Activated naive CD4-positive, alpha-beta T cell treated with anti-CD3 and anti-CD28 coated beads, Interleukin-2, amount 50 U/mL, for 24 hours (primary cell): ENCODE measurements around the gene EYA4.

Experiments used
- H3K27ac Mint-ChIP-seq: one replicate; pipeline ENCODE4 v1.8.0; 2021; ENCODE audit warnings: mild to moderate bottlenecking, mixed read lengths
- H3K27me3 Mint-ChIP-seq: one replicate; pipeline ENCODE4 v1.8.0; 2021; ENCODE audit warnings: mixed read lengths
- H3K36me3 Mint-ChIP-seq: one replicate; pipeline ENCODE4 v1.8.0; 2021; ENCODE audit warnings: mixed read lengths
- H3K4me1 Mint-ChIP-seq: one replicate; pipeline ENCODE4 v1.8.0; 2021; ENCODE audit warnings: mixed read lengths
- H3K4me3 Mint-ChIP-seq: one replicate; pipeline ENCODE4 v1.8.0; 2021; ENCODE audit warnings: mild to moderate bottlenecking, mixed read lengths
- H3K9me3 Mint-ChIP-seq: one replicate; pipeline ENCODE4 v1.8.0; 2021; ENCODE audit warnings: mixed read lengths

EYA4 gene

GRCh38 chr6:133415262-133415661 is 174.1 kb downstream of the EYA4 start:
- Mint-ChIP-seq H3K9me3 (no peaks in the 10 kb centered on the region), H3K27ac (no peak overlapping the region), H3K27me3 (peaks cover 2% of the 10 kb centered on the region), H3K4me3 (no peak overlapping the region), H3K4me1 (no peaks in the 10 kb centered on the region), H3K36me3 (no peaks in the 10 kb centered on the region)

GRCh38 chr6:133418108-133418507 is 177.0 kb downstream of the EYA4 start:
- H3K9me3 Mint-ChIP-seq: no peaks in the 10 kb centered on the region
- H3K27me3 Mint-ChIP-seq: no peaks in the 10 kb centered on the region
- H3K36me3 Mint-ChIP-seq: no peaks in the 10 kb centered on the region
- H3K27ac Mint-ChIP-seq: no peak overlapping the region
- H3K4me1 Mint-ChIP-seq: no peaks in the 10 kb centered on the region
- H3K4me3 Mint-ChIP-seq: no peak overlapping the region

DNA sequence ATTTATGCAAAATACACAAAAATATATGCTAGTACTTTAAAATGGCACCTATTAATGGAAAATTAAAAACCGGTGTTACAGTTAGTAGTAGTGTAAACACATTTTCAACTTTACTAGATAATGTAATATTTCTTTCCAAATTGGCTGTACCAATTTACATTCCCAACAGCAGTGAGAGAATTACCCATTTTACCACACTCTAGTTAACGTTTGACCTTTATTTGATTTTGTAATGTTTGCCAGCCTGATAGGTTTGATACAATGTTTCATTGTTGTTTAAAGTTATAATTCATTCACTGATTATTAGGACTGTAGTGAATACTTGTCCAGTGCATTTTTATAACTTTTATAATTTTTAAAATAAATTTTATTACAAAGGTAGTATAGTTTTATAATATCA is 182.1 kb downstream of the EYA4 start:
- no peak overlapping the region for H3K27ac Mint-ChIP-seq
- H3K4me3 Mint-ChIP-seq: no peak overlapping the region
- no peaks in the 10 kb centered on the region for H3K27me3 Mint-ChIP-seq
- H3K4me1 Mint-ChIP-seq: no peaks in the 10 kb centered on the region
- no peaks in the 10 kb centered on the region for H3K9me3 Mint-ChIP-seq
- no peaks in the 10 kb centered on the region for H3K36me3 Mint-ChIP-seq

DNA sequence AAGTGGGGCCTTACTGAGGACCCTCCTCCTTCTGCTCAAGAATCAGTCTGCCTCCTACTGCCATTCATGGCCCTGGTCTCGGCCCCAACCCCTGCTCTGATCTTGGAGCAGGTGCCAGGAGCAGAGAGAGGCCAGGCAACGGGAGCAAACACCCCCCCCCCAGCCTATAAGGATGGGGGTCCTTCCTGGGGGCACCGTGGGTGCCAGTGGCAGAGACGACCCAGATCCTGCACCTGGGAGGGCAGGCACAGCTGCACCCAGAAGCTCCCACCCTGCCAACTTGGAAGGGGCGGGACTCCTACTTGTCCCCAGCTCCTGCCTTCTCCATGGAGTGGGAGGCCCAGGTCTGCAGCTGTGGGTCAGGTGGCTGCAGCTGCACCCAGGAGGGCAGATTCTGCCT is 183.2 kb downstream of the EYA4 start:
- no peaks in the 10 kb centered on the region for H3K9me3 Mint-ChIP-seq
- no peaks in the 10 kb centered on the region for H3K27me3 Mint-ChIP-seq
- H3K27ac Mint-ChIP-seq: no peak overlapping the region
- no peaks in the 10 kb centered on the region for H3K36me3 Mint-ChIP-seq
- H3K4me3 Mint-ChIP-seq: no peak overlapping the region
- no peaks in the 10 kb centered on the region for H3K4me1 Mint-ChIP-seq

GRCh38 chr6:133426038-133426437 is 184.9 kb downstream of the EYA4 start:
- no peak overlapping the region for H3K4me3 Mint-ChIP-seq
- no peaks in the 10 kb centered on the region for H3K36me3 Mint-ChIP-seq
- H3K27ac Mint-ChIP-seq: no peak overlapping the region
- H3K27me3 Mint-ChIP-seq: no peaks in the 10 kb centered on the region
- H3K9me3 Mint-ChIP-seq: no peaks in the 10 kb centered on the region
- no peaks in the 10 kb centered on the region for H3K4me1 Mint-ChIP-seq

- H3K9me3 Mint-ChIP-seq: no peaks in the 10 kb centered on the region
- H3K4me1 Mint-ChIP-seq: no peaks in the 10 kb centered on the region
- no peak overlapping the region for H3K4me3 Mint-ChIP-seq
- no peaks in the 10 kb centered on the region for H3K27me3 Mint-ChIP-seq
- H3K36me3 Mint-ChIP-seq: no peaks in the 10 kb centered on the region
- H3K27ac Mint-ChIP-seq: no peak overlapping the region
Measured at GRCh38 chr6:133428295-133428694, 187.1 kb downstream of the EYA4 start.

- Mint-ChIP-seq H3K27me3 (no peaks in the 10 kb centered on the region), H3K9me3 (no peaks in the 10 kb centered on the region), H3K27ac (no peak overlapping the region), H3K4me1 (no peaks in the 10 kb centered on the region), H3K36me3 (no peaks in the 10 kb centered on the region), H3K4me3 (no peak overlapping the region)
Measured at GRCh38 chr6:133430530-133430929, 189.4 kb downstream of the EYA4 start.

- no peaks in the 10 kb centered on the region for H3K9me3 Mint-ChIP-seq
- H3K27me3 Mint-ChIP-seq: no peaks in the 10 kb centered on the region
- no peaks in the 10 kb centered on the region for H3K4me1 Mint-ChIP-seq
- H3K27ac Mint-ChIP-seq: no peak overlapping the region
- no peaks in the 10 kb centered on the region for H3K36me3 Mint-ChIP-seq
- H3K4me3 Mint-ChIP-seq: no peak overlapping the region
Measured at GRCh38 chr6:133431031-133431430, 189.9 kb downstream of the EYA4 start.

DNA sequence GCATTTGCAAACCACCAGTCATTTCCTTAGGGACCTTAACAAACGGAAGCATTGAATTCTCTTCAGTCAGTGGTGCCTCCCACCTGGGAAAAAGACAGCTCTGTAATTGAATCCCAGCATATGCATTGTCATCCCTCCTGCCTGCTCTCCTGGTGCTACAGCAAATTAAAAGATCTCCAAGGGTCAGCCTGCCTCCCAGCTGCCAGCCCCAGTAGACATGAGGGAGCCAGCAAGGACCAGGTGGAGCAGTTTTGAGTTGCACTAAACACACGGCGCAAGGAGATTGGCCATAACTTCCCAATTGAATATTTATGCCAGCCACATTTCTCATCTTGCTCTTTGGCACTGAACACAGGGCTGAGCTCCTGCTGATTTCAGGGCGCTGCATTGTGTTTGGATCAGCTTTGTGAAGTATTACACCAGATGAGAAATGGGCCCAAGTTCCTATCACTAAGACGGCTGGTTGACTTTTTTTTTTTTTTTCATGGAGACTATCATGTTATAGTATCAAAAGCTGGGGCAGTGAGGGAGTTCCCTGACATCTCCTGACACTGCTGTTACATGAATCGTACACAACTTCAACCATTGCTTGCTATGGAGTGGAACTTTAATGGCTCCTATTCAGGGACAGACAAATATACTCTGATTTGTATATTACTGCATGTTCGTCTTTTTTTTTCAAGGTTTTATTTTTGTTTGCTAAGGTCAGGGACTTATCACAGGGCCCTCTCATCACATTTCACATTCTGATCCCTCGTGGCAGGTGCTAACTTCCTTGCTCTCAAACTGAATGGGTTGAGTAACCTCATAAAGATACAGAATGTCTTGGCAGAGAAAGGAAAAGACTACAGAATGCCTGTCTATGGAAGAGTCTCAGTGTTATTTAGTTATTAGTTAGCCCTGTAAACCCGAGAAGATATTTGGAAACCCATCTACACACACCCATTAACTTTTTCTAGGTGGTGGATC is 191.1 kb downstream of the EYA4 start:
- Mint-ChIP-seq H3K4me1 (no peaks in the 10 kb centered on the region), H3K27me3 (no peaks in the 10 kb centered on the region), H3K27ac (no peak overlapping the region), H3K36me3 (no peaks in the 10 kb centered on the region), H3K4me3 (no peak overlapping the region), H3K9me3 (no peaks in the 10 kb centered on the region)

- H3K27ac Mint-ChIP-seq: no peak overlapping the region
- H3K27me3 Mint-ChIP-seq: no peaks in the 10 kb centered on the region
- H3K4me3 Mint-ChIP-seq: no peak overlapping the region
- H3K36me3 Mint-ChIP-seq: no peaks in the 10 kb centered on the region
- H3K4me1 Mint-ChIP-seq: no peaks in the 10 kb centered on the region
- H3K9me3 Mint-ChIP-seq: no peaks in the 10 kb centered on the region
Measured at GRCh38 chr6:133435065-133435728, 194.0 kb downstream of the EYA4 start.

- Mint-ChIP-seq H3K4me1 (no peaks in the 10 kb centered on the region), H3K9me3 (no peaks in the 10 kb centered on the region), H3K36me3 (no peaks in the 10 kb centered on the region), H3K27ac (no peak overlapping the region), H3K4me3 (no peak overlapping the region), H3K27me3 (no peaks in the 10 kb centered on the region)
Measured at GRCh38 chr6:133436652-133437051, 195.5 kb downstream of the EYA4 start.

DNA sequence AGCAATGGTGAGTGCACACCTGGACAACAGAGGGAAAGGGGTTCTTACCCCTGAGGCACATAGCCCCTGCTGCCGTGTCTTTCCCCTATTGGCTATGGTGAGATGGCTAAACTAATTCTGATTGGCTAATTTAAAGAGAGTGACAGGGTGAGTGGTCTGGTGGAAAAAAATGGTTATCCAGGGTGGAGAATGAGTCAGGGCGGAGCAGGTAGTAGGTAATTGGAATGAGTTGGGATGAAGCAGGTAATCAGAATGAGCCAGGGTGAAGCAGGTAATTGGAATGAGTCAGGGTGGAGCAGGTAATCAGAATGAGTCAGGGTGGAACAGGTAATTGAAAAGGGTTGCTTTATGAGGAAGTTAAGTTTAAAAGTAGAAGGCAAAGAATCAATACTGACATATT is 200.3 kb downstream of the EYA4 start:
- Mint-ChIP-seq H3K9me3 (no peaks in the 10 kb centered on the region), H3K4me1 (no peaks in the 10 kb centered on the region), H3K4me3 (no peak overlapping the region), H3K27ac (no peak overlapping the region), H3K27me3 (peaks cover 1% of the 10 kb centered on the region), H3K36me3 (no peaks in the 10 kb centered on the region)

DNA sequence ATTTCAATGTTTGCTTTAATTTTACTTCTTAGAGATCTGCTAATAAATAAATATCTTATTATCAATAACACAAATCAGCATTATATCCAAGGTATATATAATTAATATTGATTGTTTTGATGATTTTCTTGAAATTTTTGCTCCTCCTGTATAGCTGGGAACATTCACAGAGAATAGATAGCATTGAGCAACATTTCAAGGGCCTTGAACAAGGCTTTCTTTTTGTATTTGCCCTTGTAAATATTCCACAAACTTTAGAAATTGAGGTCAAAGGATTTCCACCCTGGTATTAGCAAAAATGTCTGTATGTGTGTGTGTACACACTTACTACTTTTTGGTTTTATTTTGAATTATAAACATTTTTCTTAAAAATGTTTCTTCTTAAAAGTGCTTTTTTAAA is 205.6 kb downstream of the EYA4 start:
- Mint-ChIP-seq H3K36me3 (no peaks in the 10 kb centered on the region), H3K9me3 (no peaks in the 10 kb centered on the region), H3K4me1 (no peaks in the 10 kb centered on the region), H3K4me3 (no peak overlapping the region), H3K27ac (no peak overlapping the region), H3K27me3 (peaks cover 3% of the 10 kb centered on the region)

DNA sequence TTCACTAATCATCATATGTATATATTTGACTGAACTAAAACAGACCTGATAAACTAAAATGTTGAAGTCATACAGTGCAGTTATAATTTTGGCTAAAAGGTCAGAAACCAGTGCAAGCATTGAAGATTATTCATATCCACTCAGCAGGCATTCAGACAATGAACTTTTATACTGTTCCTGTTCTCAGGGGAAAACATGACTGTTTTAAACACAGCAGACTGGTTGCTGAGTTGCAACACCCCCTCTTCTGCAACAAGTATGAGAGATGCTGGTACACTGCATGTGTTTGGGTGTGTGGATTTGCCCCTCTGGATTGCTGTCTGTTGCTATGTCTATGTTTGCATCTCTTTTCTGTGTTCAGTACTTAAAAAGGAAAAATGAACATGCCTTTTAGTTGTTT is 206.8 kb downstream of the EYA4 start:
- Mint-ChIP-seq H3K27ac (no peak overlapping the region), H3K36me3 (no peaks in the 10 kb centered on the region), H3K9me3 (no peaks in the 10 kb centered on the region), H3K27me3 (peaks cover 3% of the 10 kb centered on the region), H3K4me3 (no peak overlapping the region), H3K4me1 (no peaks in the 10 kb centered on the region)

DNA sequence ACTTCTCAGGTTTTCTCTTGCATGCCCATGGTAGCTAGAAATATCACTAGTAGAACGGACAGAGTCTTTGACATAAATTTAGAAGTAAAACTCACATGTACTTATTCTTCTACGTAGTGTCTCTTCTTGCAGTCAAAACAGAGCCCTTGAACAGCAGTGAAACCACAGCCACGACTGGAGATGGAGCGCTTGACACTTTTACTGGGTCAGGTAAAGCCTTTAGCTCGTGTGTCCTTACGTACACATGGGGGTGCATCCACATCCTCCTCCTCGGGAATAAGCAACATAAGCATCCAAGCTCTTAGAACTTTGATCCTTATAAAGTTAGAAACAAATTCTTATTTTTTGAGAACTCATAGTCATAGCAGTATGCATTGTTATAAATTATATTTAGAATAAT is 215.3 kb downstream of the EYA4 start:
- no peaks in the 10 kb centered on the region for H3K36me3 Mint-ChIP-seq
- no peak overlapping the region for H3K27ac Mint-ChIP-seq
- H3K4me3 Mint-ChIP-seq: no peak overlapping the region
- H3K27me3 Mint-ChIP-seq: peaks cover under 1% of the 10 kb centered on the region
- no peaks in the 10 kb centered on the region for H3K9me3 Mint-ChIP-seq
- no peaks in the 10 kb centered on the region for H3K4me1 Mint-ChIP-seq

DNA sequence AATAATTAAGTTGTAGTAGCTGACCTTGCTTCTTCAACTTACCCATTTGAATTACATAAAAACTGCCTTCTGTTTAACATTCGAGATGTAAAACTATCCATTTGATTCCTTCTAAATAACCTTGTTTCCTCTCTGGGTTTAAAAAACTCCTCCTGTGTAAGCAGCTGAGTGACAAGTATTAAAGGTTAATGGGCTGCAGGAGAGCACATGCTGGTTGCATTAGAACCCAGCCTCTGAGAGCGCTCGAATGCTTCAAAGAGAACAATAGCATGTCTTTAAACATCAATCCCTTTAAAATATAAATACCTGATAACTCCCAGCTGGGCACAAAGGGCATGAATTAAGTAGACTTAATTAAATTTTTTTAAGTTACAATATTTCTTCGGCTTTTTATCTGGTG is 215.8 kb downstream of the EYA4 start:
- H3K9me3 Mint-ChIP-seq: no peaks in the 10 kb centered on the region
- H3K36me3 Mint-ChIP-seq: no peaks in the 10 kb centered on the region
- H3K27ac Mint-ChIP-seq: no peak overlapping the region
- no peaks in the 10 kb centered on the region for H3K27me3 Mint-ChIP-seq
- H3K4me3 Mint-ChIP-seq: no peak overlapping the region
- H3K4me1 Mint-ChIP-seq: no peaks in the 10 kb centered on the region
